SK-N-SH treated with all-trans-retinoic acid at 6 μM for 48 hours (cell line): Measurements from ENCODE around the gene DOHH.

Experiments
- ATAC-seq: fragments of 200-7000 bp; cut with Tn5 transposase; 3 replicates; pipeline ENCODE4 v1.9.1; 2020; ENCODE audit warnings: mild to moderate bottlenecking, moderate library complexity
- ARNTL ChIP-seq: fragments of 450-650 bp; formaldehyde crosslinking; IDR thresholded peaks from 2 replicates; pipeline ENCODE4 v1.5.0; 2020; ENCODE audit warnings: low read depth, mild to moderate bottlenecking, moderate library complexity, borderline replicate concordance
- BACH2 ChIP-seq: fragments of 250-450 bp; sonication (Bioruptor Pico); IDR thresholded peaks from 2 replicates; pipeline ENCODE4 v1.9.0; 2021; ENCODE audit warnings: mild to moderate bottlenecking, borderline replicate concordance
- CSDC2 ChIP-seq: fragments of 250-450 bp; sonication (Bioruptor Pico); IDR thresholded peaks from 2 replicates; pipeline ENCODE4 v1.5.0; 2020; ENCODE audit warnings: mild to moderate bottlenecking, moderate library complexity
- ESRRG ChIP-seq: fragments of 250-450 bp; sonication (Bioruptor Pico); IDR thresholded peaks from 2 replicates; pipeline ENCODE4 v1.6.1; 2021; ENCODE audit warnings: mild to moderate bottlenecking
- GLIS3 ChIP-seq: fragments of 250-450 bp; sonication (Bioruptor Pico); IDR thresholded peaks from 2 replicates; pipeline ENCODE4 v1.5.0; 2020; ENCODE audit warnings: mild to moderate bottlenecking, moderate library complexity
- ISL1 ChIP-seq: fragments of 250-450 bp; sonication (Bioruptor Pico); IDR thresholded peaks from 2 replicates; pipeline ENCODE4 v2.1.2; 2022; ENCODE audit warnings: mild to moderate bottlenecking, moderate library complexity
- OSR1 ChIP-seq: fragments of 250-450 bp; sonication (Bioruptor Pico); IDR thresholded peaks from 2 replicates; pipeline ENCODE4 v1.8.0; 2022; ENCODE audit warnings: moderate library complexity, mild to moderate bottlenecking, inconsistent platforms
- PATZ1 ChIP-seq: fragments of 250-450 bp; sonication (Bioruptor Pico); IDR thresholded peaks from 2 replicates; pipeline ENCODE4 v1.8.0; 2020; ENCODE audit warnings: mild to moderate bottlenecking, moderate library complexity, borderline replicate concordance
- PPARA ChIP-seq: fragments of 250-450 bp; sonication (Bioruptor Pico); IDR thresholded peaks from 2 replicates; pipeline ENCODE4 v1.5.0; 2020; ENCODE audit warnings: mild to moderate bottlenecking, borderline replicate concordance
- SNAI2 ChIP-seq: fragments of 250-450 bp; sonication (Bioruptor Pico); IDR thresholded peaks from 2 replicates; pipeline ENCODE4 v1.5.0; 2020; ENCODE audit warnings: mild to moderate bottlenecking, moderate library complexity
- TCF4 ChIP-seq: fragments of 250-450 bp; sonication (Bioruptor Pico); IDR thresholded peaks from 2 replicates; pipeline ENCODE4 v1.8.0; 2021; ENCODE audit warnings: mild to moderate bottlenecking, moderate library complexity, borderline replicate concordance
- TOX ChIP-seq: fragments of 250-450 bp; sonication (Bioruptor Pico); IDR thresholded peaks from 2 replicates; pipeline ENCODE4 v1.8.0; 2021; ENCODE audit warnings: mild to moderate bottlenecking, moderate library complexity, borderline replicate concordance
- ZC3H10 ChIP-seq: fragments of 250-450 bp; sonication (Bioruptor Pico); IDR thresholded peaks from 2 replicates; pipeline ENCODE4 v1.5.1; 2021; ENCODE audit warnings: mild to moderate bottlenecking, moderate library complexity
- ZFP30 ChIP-seq: fragments of 450-650 bp; formaldehyde crosslinking; IDR thresholded peaks from 2 replicates; pipeline ENCODE4 v1.5.0; 2022; ENCODE audit warnings: mild to moderate bottlenecking, moderate library complexity
- ZNF565 ChIP-seq: fragments of 450-650 bp; formaldehyde crosslinking; conservative IDR thresholded peaks from 2 replicates; pipeline ENCODE4 v1.5.0; 2020; ENCODE audit warnings: low read depth, mild to moderate bottlenecking, moderate library complexity
- ZNF70 ChIP-seq: fragments of 450-650 bp; formaldehyde crosslinking; IDR thresholded peaks from 2 replicates; pipeline ENCODE4 v1.5.0; 2020; ENCODE audit warnings: mild to moderate bottlenecking, moderate library complexity
- TF ChIP-seq, protein P1 (sequence below): fragments of 250-450 bp; sonication (Bioruptor Pico); IDR thresholded peaks from 2 replicates; pipeline ENCODE4 v1.5.1; 2020; ENCODE audit warnings: low read depth, mild to moderate bottlenecking, moderate library complexity
- TF ChIP-seq, protein P2 (sequence below): fragments of 250-450 bp; sonication (Bioruptor Pico); IDR thresholded peaks from 2 replicates; pipeline ENCODE4 v1.5.1; 2021; ENCODE audit warnings: mild to moderate bottlenecking, moderate library complexity
- TF ChIP-seq, protein P3 (sequence below): fragments of 250-450 bp; sonication (Bioruptor Pico); IDR thresholded peaks from 2 replicates; pipeline ENCODE4 v1.5.0; 2020; ENCODE audit warnings: mild to moderate bottlenecking, moderate library complexity

The DOHH gene

DNA sequence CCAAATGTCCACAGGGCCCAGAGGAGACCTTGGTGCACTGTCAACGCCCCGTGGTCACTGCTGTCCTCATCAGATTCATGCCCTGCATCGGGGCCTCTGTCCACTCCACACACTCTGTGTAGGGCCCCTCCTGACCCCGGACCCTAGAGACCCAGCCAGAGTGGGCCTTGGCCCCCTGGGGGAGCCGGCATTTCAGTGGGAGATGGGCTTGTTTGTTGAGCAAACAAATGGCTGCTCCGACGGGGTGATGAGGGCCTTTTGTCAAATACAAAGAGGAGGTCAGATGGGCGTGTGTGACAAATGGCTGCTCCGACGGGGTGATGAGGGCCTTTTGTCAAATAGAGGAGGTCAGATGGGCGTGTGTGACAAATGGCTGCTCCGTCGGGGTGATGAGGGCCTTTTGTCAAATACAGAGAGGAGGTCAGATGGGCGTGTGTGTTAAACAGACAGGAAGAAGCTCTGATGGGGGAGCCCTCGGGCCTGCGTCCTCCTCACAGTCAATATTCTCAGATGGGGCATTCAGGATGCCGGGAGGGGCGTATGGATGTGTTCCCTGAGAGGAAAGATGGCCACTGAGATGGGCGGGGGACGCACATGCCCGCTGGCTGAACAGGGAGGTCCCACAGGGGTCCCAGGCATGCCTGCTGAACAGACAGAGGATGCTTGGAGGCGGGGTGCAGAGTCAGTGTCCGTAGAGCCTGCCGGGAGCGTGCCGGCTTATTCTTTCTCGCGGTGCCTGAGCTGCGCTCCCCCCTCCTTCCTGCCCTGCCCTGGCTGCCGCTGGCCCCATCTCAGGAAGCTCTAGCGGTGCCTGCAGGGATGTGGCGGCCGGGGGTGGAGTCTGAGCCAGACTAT lies 56.4 kb downstream of the DOHH start:
- ATAC-seq: no peak; the same call in 1 of the 3 replicates
- TF ChIP-seq TOX (CRISPR knock-in tag) (no peak), CSDC2 (no peak), BACH2 (no peak)

GRCh38 chr19:3442487-3443071 lies 57.9 kb downstream of the DOHH start:
- ATAC-seq: no peak
- no peak for TF ChIP-seq CSDC2
- no peak for TF ChIP-seq PATZ1 (CRISPR knock-in tag)
- no peak for TF ChIP-seq ZC3H10 (CRISPR knock-in tag)
- no peak for TF ChIP-seq TOX (CRISPR knock-in tag)
- TF ChIP-seq ZNF565 (CRISPR knock-in tag): no peak
- no peak for TF ChIP-seq TCF4 (CRISPR knock-in tag)
- TF ChIP-seq, protein P1, sequence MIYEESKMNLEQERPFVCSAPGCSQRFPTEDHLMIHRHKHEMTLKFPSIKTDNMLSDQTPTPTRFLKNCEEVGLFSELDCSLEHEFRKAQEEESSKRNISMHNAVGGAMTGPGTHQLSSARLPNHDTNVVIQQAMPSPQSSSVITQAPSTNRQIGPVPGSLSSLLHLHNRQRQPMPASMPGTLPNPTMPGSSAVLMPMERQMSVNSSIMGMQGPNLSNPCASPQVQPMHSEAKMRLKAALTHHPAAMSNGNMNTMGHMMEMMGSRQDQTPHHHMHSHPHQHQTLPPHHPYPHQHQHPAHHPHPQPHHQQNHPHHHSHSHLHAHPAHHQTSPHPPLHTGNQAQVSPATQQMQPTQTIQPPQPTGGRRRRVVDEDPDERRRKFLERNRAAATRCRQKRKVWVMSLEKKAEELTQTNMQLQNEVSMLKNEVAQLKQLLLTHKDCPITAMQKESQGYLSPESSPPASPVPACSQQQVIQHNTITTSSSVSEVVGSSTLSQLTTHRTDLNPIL (CRISPR knock-in tag): no peak
- TF ChIP-seq, protein P2, sequence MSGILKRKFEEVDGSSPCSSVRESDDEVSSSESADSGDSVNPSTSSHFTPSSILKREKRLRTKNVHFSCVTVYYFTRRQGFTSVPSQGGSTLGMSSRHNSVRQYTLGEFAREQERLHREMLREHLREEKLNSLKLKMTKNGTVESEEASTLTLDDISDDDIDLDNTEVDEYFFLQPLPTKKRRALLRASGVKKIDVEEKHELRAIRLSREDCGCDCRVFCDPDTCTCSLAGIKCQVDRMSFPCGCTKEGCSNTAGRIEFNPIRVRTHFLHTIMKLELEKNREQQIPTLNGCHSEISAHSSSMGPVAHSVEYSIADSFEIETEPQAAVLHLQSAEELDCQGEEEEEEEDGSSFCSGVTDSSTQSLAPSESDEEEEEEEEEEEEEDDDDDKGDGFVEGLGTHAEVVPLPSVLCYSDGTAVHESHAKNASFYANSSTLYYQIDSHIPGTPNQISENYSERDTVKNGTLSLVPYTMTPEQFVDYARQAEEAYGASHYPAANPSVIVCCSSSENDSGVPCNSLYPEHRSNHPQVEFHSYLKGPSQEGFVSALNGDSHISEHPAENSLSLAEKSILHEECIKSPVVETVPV: no peak
- TF ChIP-seq ZNF70 (CRISPR knock-in tag): no peak
- no peak for TF ChIP-seq PPARA
- TF ChIP-seq ARNTL (CRISPR knock-in tag): no peak

- ATAC-seq: peak; percentile 14; the same call in 1 of the 3 replicates
- TF ChIP-seq BACH2: no peak
- 0 out of 2 replicates have a peak, but pooled peaks have one; percentile 64 for TF ChIP-seq GLIS3 (CRISPR knock-in tag)
- no peak for TF ChIP-seq SNAI2 (CRISPR knock-in tag)
- TF ChIP-seq ISL1 (CRISPR knock-in tag): no peak
- TF ChIP-seq ESRRG: no peak
- TF ChIP-seq ARNTL (CRISPR knock-in tag): no peak
- no peak for TF ChIP-seq ZFP30 (CRISPR knock-in tag)
- no peak for TF ChIP-seq OSR1
- TF ChIP-seq, protein P3, sequence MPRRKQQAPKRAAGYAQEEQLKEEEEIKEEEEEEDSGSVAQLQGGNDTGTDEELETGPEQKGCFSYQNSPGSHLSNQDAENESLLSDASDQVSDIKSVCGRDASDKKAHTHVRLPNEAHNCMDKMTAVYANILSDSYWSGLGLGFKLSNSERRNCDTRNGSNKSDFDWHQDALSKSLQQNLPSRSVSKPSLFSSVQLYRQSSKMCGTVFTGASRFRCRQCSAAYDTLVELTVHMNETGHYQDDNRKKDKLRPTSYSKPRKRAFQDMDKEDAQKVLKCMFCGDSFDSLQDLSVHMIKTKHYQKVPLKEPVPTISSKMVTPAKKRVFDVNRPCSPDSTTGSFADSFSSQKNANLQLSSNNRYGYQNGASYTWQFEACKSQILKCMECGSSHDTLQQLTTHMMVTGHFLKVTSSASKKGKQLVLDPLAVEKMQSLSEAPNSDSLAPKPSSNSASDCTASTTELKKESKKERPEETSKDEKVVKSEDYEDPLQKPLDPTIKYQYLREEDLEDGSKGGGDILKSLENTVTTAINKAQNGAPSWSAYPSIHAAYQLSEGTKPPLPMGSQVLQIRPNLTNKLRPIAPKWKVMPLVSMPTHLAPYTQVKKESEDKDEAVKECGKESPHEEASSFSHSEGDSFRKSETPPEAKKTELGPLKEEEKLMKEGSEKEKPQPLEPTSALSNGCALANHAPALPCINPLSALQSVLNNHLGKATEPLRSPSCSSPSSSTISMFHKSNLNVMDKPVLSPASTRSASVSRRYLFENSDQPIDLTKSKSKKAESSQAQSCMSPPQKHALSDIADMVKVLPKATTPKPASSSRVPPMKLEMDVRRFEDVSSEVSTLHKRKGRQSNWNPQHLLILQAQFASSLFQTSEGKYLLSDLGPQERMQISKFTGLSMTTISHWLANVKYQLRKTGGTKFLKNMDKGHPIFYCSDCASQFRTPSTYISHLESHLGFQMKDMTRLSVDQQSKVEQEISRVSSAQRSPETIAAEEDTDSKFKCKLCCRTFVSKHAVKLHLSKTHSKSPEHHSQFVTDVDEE (CRISPR knock-in tag): peak; percentile 29; the same call in 1 of the 2 replicates
These were observed 58.5 kb downstream of the DOHH start for GRCh38 chr19:3441986-3442329.
